ENCODE data around the gene ZBTB21.

The ZBTB21 gene

GRCh38 chr21:42039470-42039901, 29.3 kb upstream of the ZBTB21 start:
- no peak for DNase-seq

- no peak for DNase-seq
These were observed 28.8 kb upstream of the ZBTB21 start for GRCh38 chr21:42038826-42039425.

- DNase-seq, result no peak
These were observed 28.2 kb upstream of the ZBTB21 start for GRCh38 chr21:42038393-42038792.

GRCh38 chr21:42037943-42038342, 27.8 kb upstream of the ZBTB21 start:
- no peak for DNase-seq

- DNase-seq, result no peak
These were observed 27.4 kb upstream of the ZBTB21 start for GRCh38 chr21:42037516-42037915.

GRCh38 chr21:42036313-42036712, 26.2 kb upstream of the ZBTB21 start:
- no peak for DNase-seq

GRCh38 chr21:42032968-42033367, 22.8 kb upstream of the ZBTB21 start:
- DNase-seq, result no peak

- no peak for DNase-seq
These were observed 22.1 kb upstream of the ZBTB21 start for GRCh38 chr21:42032266-42032665.

- DNase-seq, result no peak
These were observed 21.7 kb upstream of the ZBTB21 start for GRCh38 chr21:42031816-42032215.

- DNase-seq, result no peak
These were observed 21.1 kb upstream of the ZBTB21 start for GRCh38 chr21:42031241-42031640.

GRCh38 chr21:42030311-42030710, 20.2 kb upstream of the ZBTB21 start:
- no peak for DNase-seq

GRCh38 chr21:42028766-42029425, 18.7 kb upstream of the ZBTB21 start:
- no peak for DNase-seq

GRCh38 chr21:42027822-42028765, 17.9 kb upstream of the ZBTB21 start:
- no peak for DNase-seq

- DNase-seq, result no peak
These were observed 17.1 kb upstream of the ZBTB21 start for GRCh38 chr21:42027085-42027821.

GRCh38 chr21:42026082-42026435, 15.9 kb upstream of the ZBTB21 start:
- DNase-seq, result no peak

- DNase-seq, result no peak
These were observed 15.4 kb upstream of the ZBTB21 start for GRCh38 chr21:42025376-42026081.

- no peak for DNase-seq
These were observed 12.7 kb upstream of the ZBTB21 start for GRCh38 chr21:42022906-42023305.

- no peak for DNase-seq
These were observed 11.9 kb upstream of the ZBTB21 start for GRCh38 chr21:42022091-42022430.

GRCh38 chr21:42021371-42022090, 11.4 kb upstream of the ZBTB21 start:
- no peak for DNase-seq

- DNase-seq, result no peak
These were observed 9.5 kb upstream of the ZBTB21 start for GRCh38 chr21:42019706-42020105.

GRCh38 chr21:42019101-42019605, 9.0 kb upstream of the ZBTB21 start:
- DNase-seq, result no peak

- DNase-seq, result no peak
These were observed 6.9 kb upstream of the ZBTB21 start for GRCh38 chr21:42017022-42017421.

Measured in CD4-positive, alpha-beta T cell treated with Interferon alpha-2 for 1 hour (primary cell).